Measurements from ENCODE around the gene COL23A1.
"Not testable (repeated sequence)": the region's sequence is repeated elsewhere in the genome, so short reads cannot be mapped to it uniquely, and the experiment has no call there.

Gene COL23A1

DNA sequence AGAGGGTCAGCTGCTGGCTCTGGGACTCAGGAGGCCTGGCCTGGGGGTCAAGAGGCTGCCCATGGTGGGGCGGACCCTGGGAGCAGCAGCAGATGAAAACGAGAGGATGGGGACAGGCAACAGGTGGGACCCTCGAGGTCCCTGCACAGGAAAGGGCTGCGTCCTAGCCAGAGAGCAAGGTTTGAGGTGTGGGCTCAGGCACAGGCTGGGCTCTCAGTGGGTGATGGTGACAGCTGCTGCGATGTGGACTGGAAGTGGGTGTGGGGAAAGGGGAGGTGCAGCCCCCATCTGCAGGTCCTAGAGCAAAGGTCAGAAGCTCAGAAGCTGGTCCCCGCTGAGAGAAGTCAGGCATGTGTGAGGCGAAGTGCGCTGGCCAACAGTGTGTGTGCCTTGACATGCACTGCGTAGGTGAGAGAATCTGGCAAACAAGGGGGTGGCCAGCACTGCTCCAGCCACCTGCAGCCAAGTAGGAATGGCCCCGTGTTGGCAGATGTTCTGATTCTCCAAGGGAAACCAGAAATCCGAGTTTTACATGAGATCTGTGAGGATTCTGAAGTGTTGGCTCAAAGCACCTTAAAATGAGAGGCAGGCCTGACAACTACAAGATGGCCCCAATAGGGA, 85.7 kb downstream of the COL23A1 start:
- DNase-seq (ENCODE audit: low read depth in 2 of 2): no peak

GRCh38 chr5:178502401-178503100, 87.6 kb downstream of the COL23A1 start:
- no peak for DNase-seq (ENCODE audit: low read depth in 2 of 2)

GRCh38 chr5:178499352-178499751, 90.8 kb downstream of the COL23A1 start:
- no peak for DNase-seq (ENCODE audit: low read depth in 2 of 2)

DNA sequence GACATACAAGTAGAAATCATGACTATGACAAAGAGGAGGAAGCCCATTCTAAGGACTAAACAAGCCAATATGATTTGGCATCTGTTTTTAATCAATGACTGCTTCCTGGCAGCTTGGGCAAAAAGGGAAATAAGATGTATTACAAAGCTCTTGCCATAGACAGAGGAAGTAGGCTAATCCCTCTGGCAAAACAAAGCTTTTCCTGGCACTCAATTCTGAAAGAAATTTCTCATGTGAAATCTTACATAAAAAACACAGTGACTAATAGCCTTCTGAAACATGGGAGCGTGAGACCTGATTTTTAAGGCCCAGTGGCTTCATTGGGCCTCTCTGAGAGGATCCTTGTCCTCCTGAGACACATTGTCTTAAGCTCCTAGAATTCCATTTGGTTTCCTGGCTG, 93.6 kb downstream of the COL23A1 start:
- no peak for DNase-seq (ENCODE audit: low read depth in 2 of 2)

DNA sequence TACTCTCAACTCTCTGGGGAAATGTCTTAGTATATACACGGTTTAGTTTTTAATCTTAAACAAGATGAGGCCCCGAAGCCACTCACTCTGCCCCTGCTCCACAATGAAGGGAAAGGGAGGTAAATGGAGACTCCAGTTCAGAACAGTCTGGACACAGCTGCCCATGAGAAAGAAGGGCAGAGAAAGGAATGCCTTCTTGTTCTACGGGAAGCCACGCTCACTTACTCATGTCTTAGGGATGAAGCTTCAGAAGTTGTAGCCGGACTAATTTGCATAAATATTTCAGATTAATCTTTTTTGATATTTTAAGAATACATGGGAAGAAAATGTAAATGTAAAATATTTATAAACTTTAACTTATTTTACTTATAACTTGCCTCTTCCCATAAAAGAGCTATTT, 94.0 kb downstream of the COL23A1 start:
- no peak for DNase-seq (ENCODE audit: low read depth in 2 of 2)

DNA sequence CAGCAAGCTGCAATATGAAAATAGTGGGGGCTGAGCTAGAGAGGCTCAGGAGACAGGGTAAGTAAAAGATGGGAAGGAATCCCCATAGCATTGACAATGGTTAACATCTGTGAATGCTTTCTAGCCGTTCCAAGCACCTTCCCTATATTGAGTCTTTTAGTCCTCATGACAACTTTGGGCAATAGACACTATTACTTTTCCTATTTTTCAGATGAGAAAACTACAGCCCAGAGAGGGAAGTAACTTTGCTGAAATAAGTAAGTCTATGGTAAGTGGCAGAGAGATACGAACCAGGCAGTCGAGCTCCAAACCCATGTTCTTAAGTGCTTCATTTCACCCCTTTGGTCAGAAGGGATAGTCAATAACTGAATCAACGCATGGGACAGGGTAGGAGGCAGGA, 94.5 kb downstream of the COL23A1 start:
- DNase-seq (ENCODE audit: low read depth in 2 of 2): no peak

DNA sequence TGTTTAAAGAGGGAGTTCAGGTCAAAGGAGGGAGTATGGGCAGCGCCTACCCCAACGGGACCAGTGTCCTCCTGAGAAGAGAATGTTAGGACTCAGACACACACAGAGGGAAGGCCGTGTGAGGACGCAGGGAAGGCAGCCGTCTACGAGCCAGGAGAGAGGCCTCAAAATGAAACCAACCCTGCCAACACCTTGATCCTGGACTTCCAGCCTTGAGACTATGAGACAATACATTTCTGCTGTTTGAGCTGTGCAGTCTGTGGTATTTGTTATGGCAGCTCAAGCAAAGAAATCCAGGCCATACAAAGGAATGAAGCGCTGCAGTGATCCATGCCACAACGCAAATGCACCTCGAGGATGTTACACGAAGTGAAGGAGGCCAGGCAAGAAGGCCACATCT, 97.9 kb downstream of the COL23A1 start:
- no peak for DNase-seq (ENCODE audit: low read depth in 2 of 2)

GRCh38 chr5:178490935-178491652, 99.1 kb downstream of the COL23A1 start:
- no peak for DNase-seq (ENCODE audit: low read depth in 2 of 2)

DNA sequence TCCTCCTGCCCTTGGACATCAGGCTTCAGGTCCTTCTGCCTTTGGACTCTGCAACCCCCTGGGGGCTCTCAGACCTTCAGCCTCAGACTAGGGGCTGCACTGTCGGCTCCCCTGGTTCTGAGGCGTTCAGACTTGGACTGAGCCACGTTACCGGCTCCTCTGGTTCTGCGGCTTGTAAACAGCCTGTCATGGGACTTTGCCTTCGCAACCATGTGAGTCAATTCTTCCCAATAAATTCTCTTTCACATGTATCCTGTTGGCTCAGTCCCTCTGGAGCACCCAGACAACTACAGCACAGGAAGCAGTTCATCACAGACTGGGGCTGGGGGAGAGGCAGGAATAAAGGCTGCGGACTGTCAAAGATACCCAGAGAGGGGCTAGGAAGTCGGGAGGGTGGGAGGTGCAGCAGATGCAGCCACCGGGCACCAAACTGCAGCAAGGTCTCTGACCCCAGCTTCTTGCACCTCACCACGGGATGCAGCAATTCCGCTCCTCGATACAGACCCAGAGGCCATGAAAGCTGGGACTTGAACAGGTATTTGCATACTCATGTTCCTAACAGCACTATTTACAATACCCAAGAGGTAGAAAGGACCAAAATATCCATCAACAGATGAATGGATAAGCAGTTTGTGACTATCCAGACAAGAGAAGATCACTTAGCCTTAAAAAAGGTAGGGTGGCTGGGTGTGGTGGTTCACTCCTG, 100.8 kb downstream of the COL23A1 start:
- no peak for DNase-seq (ENCODE audit: low read depth in 2 of 2)

DNA sequence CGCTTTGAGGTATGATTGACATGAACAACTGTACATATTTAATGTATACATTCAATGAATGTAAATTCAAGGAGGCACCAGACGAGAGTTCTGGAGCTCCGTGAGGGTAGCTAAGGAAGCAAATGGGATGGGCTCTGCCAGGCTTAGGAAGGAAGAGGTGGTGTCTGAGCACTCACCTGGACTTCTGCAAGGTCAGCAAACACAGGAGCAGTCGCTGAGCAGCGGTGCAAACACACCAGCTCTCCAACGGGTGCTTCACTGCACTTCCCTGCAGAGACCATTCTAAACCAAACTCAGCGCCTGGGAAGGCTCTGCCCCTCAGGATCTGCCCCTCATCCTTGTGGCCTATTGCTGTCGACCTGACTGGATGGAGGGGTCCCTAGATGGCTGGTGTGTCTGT, 101.5 kb downstream of the COL23A1 start:
- no peak for DNase-seq (ENCODE audit: low read depth in 2 of 2)

DNA sequence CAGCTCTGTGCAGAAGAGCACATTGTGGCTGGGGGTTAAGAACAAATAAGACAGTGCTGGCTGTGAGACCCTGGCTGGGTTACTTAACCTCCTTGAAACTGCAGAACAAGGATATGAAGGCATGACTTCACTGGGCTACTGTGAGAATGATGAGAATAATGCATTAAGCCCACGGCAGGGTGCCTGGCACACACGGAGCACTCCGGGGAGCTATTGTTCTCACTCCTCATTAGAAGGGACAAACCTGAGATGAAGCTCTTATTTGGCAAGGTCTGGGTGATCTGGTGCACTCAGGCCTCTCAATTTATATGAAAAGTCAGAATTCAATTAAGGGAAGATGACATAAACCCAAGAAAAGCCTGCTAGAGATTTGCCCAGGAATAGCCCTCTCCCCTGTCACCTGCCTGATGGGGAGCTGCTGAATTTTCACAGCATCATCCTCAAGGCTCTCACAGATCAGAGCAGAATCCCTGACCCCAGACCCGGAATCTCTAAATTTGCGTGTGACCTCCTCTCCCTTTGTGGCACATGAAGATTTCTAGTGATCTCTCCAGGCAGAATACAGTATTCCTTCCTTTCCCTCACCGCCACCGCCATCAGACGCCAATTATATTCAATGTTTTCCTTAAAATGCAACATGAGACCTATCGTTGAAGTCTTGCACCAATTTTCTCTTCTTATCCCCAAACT, 102.1 kb downstream of the COL23A1 start:
- DNase-seq (ENCODE audit: low read depth in 2 of 2): no peak

- DNase-seq (ENCODE audit: low read depth in 2 of 2): not testable (repeated sequence)
Measured at GRCh38 chr5:178486878-178487512, 103.2 kb downstream of the COL23A1 start.

DNA sequence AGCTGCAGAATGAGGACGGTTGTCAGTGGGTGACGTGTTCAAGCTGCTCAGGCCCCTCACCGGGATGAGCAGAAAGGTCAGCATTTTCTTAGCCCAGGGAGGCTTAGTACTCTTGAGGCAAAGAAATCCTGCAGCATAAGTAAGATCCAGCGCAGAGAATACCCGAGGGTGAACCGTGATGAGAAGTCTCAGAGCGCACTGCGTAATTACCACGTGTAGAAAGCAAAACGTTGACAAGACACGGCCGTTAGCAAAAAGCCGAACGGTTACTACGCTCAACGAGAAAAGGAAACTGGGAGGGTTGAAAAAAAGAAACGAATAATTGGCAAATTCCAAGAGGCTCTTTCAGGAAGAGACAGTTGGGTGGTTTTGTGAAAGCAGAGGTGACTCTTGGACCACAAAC, 104.0 kb downstream of the COL23A1 start:
- no peak for DNase-seq (ENCODE audit: low read depth in 2 of 2)

- peak; percentile 3 to 6 for DNase-seq (ENCODE audit: low read depth in 2 of 2)
Measured at GRCh38 chr5:178483620-178484019, 106.6 kb downstream of the COL23A1 start.

DNA sequence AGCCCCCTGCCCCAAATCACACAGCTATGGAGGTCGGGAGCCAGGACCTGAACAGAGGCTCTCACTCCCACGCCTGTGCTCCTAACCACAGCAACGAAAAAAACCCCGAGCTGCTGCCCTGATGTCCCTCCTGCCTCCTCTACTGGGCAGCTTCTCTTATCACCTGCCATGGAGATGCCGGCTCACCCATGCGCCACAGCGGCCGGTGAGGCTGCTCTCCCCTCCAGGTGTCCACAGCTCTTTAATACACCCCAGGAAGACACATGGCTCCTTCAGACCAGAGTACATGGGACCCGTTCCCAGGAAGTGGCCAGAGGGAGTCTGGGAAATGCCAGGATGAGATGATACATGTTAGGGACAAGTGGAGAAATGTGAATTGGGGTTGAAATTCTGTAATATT, 110.9 kb downstream of the COL23A1 start:
- DNase-seq (ENCODE audit: low read depth in 2 of 2): no peak

GRCh38 chr5:178478370-178478769, 111.8 kb downstream of the COL23A1 start:
- DNase-seq (ENCODE audit: low read depth in 2 of 2): no peak

GRCh38 chr5:178477802-178478201, 112.4 kb downstream of the COL23A1 start:
- DNase-seq (ENCODE audit: low read depth in 2 of 2): no peak

- DNase-seq (ENCODE audit: low read depth in 2 of 2): no peak
Measured at GRCh38 chr5:178476972-178477754, 113.0 kb downstream of the COL23A1 start.

DNA sequence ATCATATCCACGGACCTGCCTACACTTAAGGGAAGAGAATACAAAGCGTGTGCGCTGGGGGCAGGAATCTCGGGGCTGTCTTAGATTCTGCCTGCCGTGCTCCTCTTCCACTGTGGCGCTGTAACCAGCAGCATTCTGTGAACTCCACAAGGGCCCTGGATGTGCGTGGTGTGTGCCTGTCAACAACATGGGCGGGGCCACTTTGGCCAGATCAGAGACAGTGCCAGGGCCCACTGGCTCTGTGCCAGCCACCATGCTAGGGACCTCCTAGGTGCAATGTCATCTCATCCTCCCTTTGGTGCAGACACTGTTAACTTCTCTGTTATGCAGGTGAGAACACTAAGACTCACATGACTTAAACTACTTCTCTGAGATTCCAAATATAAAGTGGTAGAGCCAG, 113.7 kb downstream of the COL23A1 start:
- DNase-seq (ENCODE audit: low read depth in 2 of 2): no peak

DNA sequence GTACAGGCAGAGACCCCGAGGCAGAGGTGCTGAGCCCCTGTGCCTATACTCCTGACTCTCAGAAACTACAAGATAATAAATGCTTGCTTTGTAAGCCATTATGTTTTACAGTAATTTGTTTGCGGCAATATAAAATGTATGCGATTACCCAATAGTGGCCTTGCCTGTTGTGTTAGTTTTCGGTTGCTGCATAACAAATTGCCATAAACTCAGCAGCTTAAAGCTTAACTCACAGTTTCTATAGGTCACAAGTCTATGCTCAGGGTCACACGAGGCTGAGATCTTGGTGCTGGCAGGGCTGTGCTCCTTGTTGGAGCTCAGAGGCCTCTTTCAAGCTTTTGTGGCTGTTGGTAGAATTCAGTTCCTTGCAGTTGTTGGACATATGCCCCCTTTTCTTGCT, 114.8 kb downstream of the COL23A1 start:
- no peak for DNase-seq (ENCODE audit: low read depth in 2 of 2)
